Measurements from ENCODE around the gene PLEKHM3.
A peak's percentile ranks its signal among the peaks of the same experiment; 100 is the strongest.

The PLEKHM3 gene

GRCh38 chr2:208013285-208014178 lies 11.8 kb downstream of the PLEKHM3 start (continued):
- TF ChIP-seq KLF9 (tag by site-specific recombination; IDR thresholded peaks at IDR 0.05; ENCODE audit: low read depth) (no peak), ZFP3 (tag by site-specific recombination; IDR thresholded peaks at IDR 0.05; ENCODE audit: low read depth) (no peak), ZNF366 (tag by site-specific recombination; conservative IDR thresholded peaks at IDR 0.05) (peak; percentile 59), HOXD13 (CRISPR knock-in tag; IDR thresholded peaks at IDR 0.05; ENCODE audit: borderline replicate concordance) (no peak)
- TF ChIP-seq, protein P1, sequence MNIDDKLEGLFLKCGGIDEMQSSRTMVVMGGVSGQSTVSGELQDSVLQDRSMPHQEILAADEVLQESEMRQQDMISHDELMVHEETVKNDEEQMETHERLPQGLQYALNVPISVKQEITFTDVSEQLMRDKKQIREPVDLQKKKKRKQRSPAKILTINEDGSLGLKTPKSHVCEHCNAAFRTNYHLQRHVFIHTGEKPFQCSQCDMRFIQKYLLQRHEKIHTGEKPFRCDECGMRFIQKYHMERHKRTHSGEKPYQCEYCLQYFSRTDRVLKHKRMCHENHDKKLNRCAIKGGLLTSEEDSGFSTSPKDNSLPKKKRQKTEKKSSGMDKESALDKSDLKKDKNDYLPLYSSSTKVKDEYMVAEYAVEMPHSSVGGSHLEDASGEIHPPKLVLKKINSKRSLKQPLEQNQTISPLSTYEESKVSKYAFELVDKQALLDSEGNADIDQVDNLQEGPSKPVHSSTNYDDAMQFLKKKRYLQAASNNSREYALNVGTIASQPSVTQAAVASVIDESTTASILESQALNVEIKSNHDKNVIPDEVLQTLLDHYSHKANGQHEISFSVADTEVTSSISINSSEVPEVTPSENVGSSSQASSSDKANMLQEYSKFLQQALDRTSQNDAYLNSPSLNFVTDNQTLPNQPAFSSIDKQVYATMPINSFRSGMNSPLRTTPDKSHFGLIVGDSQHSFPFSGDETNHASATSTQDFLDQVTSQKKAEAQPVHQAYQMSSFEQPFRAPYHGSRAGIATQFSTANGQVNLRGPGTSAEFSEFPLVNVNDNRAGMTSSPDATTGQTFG (tag by site-specific recombination; IDR thresholded peaks at IDR 0.05; ENCODE audit: borderline replicate concordance), result no peak

GRCh38 chr2:208012449-208012848 lies 12.9 kb downstream of the PLEKHM3 start:
- POLR2A ChIA-PET, result no interaction called here
- TF ChIP-seq ZNF544 (tag by site-specific recombination; IDR thresholded peaks at IDR 0.05), result no peak
- no peak for TF ChIP-seq BCL11A (tag by site-specific recombination; IDR thresholded peaks at IDR 0.05; ENCODE audit: low read depth)
- no peak for TF ChIP-seq HOXA7 (CRISPR knock-in tag; IDR thresholded peaks at IDR 0.05; ENCODE audit: borderline replicate concordance)
- TF ChIP-seq ZFP3 (tag by site-specific recombination; IDR thresholded peaks at IDR 0.05; ENCODE audit: low read depth), result no peak
- TF ChIP-seq ZNF76 (tag by site-specific recombination; IDR thresholded peaks at IDR 0.05; ENCODE audit: borderline replicate concordance, low read depth), result no peak
- TF ChIP-seq, protein P2, sequence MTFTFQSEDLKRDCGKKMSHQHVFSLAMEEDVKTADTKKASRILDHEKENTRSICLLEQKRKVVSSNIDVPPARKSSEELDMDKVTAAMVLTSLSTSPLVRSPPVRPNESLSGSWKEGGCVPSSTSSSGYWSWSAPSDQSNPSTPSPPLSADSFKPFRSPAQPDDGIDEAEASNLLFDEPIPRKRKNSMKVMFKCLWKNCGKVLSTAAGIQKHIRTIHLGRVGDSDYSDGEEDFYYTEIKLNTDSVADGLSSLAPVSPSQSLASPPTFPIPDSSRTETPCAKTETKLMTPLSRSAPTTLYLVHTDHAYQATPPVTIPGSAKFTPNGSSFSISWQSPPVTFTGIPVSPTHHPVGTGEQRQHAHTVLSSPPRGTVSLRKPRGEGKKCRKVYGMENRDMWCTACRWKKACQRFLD (tag by site-specific recombination; IDR thresholded peaks at IDR 0.05), result no peak
- TF ChIP-seq ZNF341 (tag by site-specific recombination; IDR thresholded peaks at IDR 0.05; ENCODE audit: low read depth), result no peak
- TF ChIP-seq ZNF433 (tag by site-specific recombination; IDR thresholded peaks at IDR 0.05; ENCODE audit: low read depth), result no peak
- no peak for TF ChIP-seq ZNF391 (tag by site-specific recombination; IDR thresholded peaks at IDR 0.05; ENCODE audit: borderline replicate concordance, low read depth)
- H3K4me1 ChIP-seq (ENCODE audit: control insufficient read depth, insufficient read depth, low read length), result peaks cover 14% of the 10 kb centered on the region
- H3K36me3 ChIP-seq (ENCODE audit: control insufficient read depth in 2 of 2, insufficient read depth in 1 of 2, low read length in 2 of 2), result no peaks in the 10 kb centered on the region
- H3K4me3 ChIP-seq (ENCODE audit: low read depth, low read length), result no peak overlapping the region
- H3K9me3 ChIP-seq (ENCODE audit: control insufficient read depth, insufficient read depth, low read depth, low read length), result no peaks in the 10 kb centered on the region
- H3K27ac ChIP-seq (ENCODE audit: extremely low read depth, low read depth, low read length), result no peak overlapping the region
- CTCF ChIA-PET, result interaction anchor here (0.6 to 0.7 kb wide), 2 partner anchors 11 to 453 kb away, joined by 3 read pairs; no protein-coding TSS in a partner anchor

DNA sequence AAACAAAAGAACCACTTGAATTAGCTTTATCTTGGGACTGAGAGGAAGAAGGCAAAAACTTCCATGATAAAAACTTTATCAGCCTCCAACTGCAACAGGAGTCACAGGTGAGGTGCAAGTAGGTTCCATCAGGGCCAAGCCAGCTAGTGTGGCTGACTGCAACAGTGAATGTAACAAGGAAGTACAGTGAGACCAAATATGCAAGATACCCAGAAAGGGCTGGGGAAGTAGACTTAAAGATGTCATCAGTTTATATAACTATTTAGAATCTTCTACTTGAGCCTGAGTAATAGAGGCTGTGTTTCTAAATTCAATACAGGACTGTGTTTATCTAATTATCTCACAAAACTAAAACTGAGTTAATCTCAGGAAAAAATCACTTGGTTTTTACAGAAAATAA lies 14.8 kb downstream of the PLEKHM3 start:
- TF ChIP-seq, protein P1 (tag by site-specific recombination; IDR thresholded peaks at IDR 0.05; ENCODE audit: borderline replicate concordance), result no peak
- TF ChIP-seq GLIS1 (tag by site-specific recombination; IDR thresholded peaks at IDR 0.05), result no peak
- no peak for TF ChIP-seq ZFP37 (tag by site-specific recombination; IDR thresholded peaks at IDR 0.05)
- TF ChIP-seq ZNF132 (tag by site-specific recombination; IDR thresholded peaks at IDR 0.05; ENCODE audit: borderline replicate concordance), result no peak
- no peak for TF ChIP-seq ZNF335 (tag by site-specific recombination; conservative IDR thresholded peaks at IDR 0.05)
- Histone ChIP-seq H3K36me3 (ENCODE audit: control insufficient read depth in 2 of 2, insufficient read depth in 1 of 2, low read length in 2 of 2) (no peaks in the 10 kb centered on the region), H3K9me3 (ENCODE audit: control insufficient read depth, insufficient read depth, low read depth, low read length) (no peaks in the 10 kb centered on the region), H3K4me3 (ENCODE audit: low read depth, low read length) (no peak overlapping the region), H3K27ac (ENCODE audit: extremely low read depth, low read depth, low read length) (no peak overlapping the region), H3K4me1 (ENCODE audit: control insufficient read depth, insufficient read depth, low read length) (peaks cover 12% of the 10 kb centered on the region)
- CTCF ChIA-PET, result no interaction called here
- POLR2A ChIA-PET, result no interaction called here
